Measurements from ENCODE around the gene PRRC1.

GRCh38 chr5:127555826-127556225, 38.4 kb downstream of the PRRC1 start:
- TF ChIP-seq ZFX (IDR thresholded peaks at IDR 0.05; ENCODE audit: borderline replicate concordance), result no peak
- TF ChIP-seq CTCF (IDR thresholded peaks at IDR 0.05), result no peak
